H1 (cell line): ENCODE measurements around the gene CCDC7. TPM values are rescaled to one million over a fixed set of nuclear protein-coding genes. Genes with fewer than 3 reads are reported as not detected.

ENCODE experiments used
- CTCF ChIA-PET: fragments of 300-600 bp; sonication (Branson Sonifier 250); formaldehyde crosslinking; loops from one replicate; lab custom pipeline; 2021; ENCODE audit not compliant: partially characterized antibody; lab: Charles Lee
- POLR2A ChIA-PET: fragments of 300-600 bp; sonication (Branson Sonifier 250); formaldehyde crosslinking; loops from one replicate; lab custom pipeline; 2021; ENCODE audit warnings: inconsistent platforms; ENCODE audit not compliant: partially characterized antibody; lab: Charles Lee
- DNase-seq, 2 experiments: peaks; one replicate each; pipeline versions ENCODE4 v3.0.0 to v3.0.0-alpha.2; 2010 to 2022; ENCODE audit warnings: low spot score in 2 of 2, low read depth in 1 of 2, mixed read lengths in 1 of 2
- FAIRE-seq: peaks from 2 replicates; lab custom pipeline; 2011; peaks lifted over from hg19 to GRCh38; lab: Jason Lieb, UNC
- H2AFZ ChIP-seq: 2 replicates; pipeline ENCODE4 v1.8.1; 2012; ENCODE audit warnings: low read length, inconsistent platforms
- H2AK5ac ChIP-seq: 2 replicates; pipeline ENCODE4 v1.6.1; 2013; ENCODE audit warnings: low read depth, low read length
- H2BK120ac ChIP-seq: replicated peaks from 2 replicates; pipeline ENCODE3; 2013; ENCODE audit warnings: low read depth, low read length, inconsistent platforms
- H2BK12ac ChIP-seq: 2 replicates; pipeline ENCODE4 v1.6.1; 2013; ENCODE audit warnings: low read depth, low read length
- H2BK15ac ChIP-seq: 2 replicates; pipeline ENCODE4 v1.6.1; 2013; ENCODE audit warnings: low read length
- H2BK20ac ChIP-seq: 2 replicates; pipeline ENCODE4 v1.6.1; 2013; ENCODE audit warnings: low read length
- H2BK5ac ChIP-seq: 2 replicates; pipeline ENCODE4 v1.6.1; 2013; ENCODE audit warnings: low read depth, low read length
- H3K14ac ChIP-seq: 2 replicates; pipeline ENCODE4 v1.6.1; 2013; ENCODE audit warnings: inconsistent platforms; ENCODE audit not compliant: insufficient read length
- H3K18ac ChIP-seq: 2 replicates; pipeline ENCODE4 v1.6.1; 2013; ENCODE audit warnings: low read length; ENCODE audit errors: extremely low read depth
- H3K23ac ChIP-seq: 2 replicates; pipeline ENCODE4 v1.6.1; 2013; ENCODE audit warnings: inconsistent platforms; ENCODE audit not compliant: insufficient read length
- H3K23me2 ChIP-seq: 2 replicates; pipeline ENCODE4 v1.6.1; 2013; ENCODE audit warnings: low read depth, low read length
- H3K27ac ChIP-seq: 2 replicates; pipeline ENCODE4 v1.6.1; 2011; ENCODE audit warnings: low read depth, low read length, inconsistent platforms
- H3K27me3 ChIP-seq, 4 experiments: replicated peaks in 1 of 4; 1 replicate in 1 of 4; 2 replicates in 3 of 4; pipeline versions ENCODE4 v1.6.1 to v1.8.1; 2011 to 2013; ENCODE audit warnings: low read length in 3 of 4, mild to moderate bottlenecking in 3 of 4, inconsistent platforms in 2 of 4, mixed read lengths in 2 of 4, moderate library complexity in 1 of 4; ENCODE audit not compliant: control insufficient read depth in 3 of 4, insufficient read depth in 3 of 4; ENCODE audit errors: extremely low read depth in 1 of 4
- H3K36me3 ChIP-seq, 4 experiments: 2 replicates each; pipeline versions ENCODE4 v1.6.1 to v1.8.1; 2011 to 2013; ENCODE audit warnings: mild to moderate bottlenecking in 4 of 4, low read length in 3 of 4, moderate library complexity in 2 of 4, control low read depth in 1 of 4, inconsistent platforms in 1 of 4; ENCODE audit not compliant: insufficient read depth in 4 of 4, control insufficient read depth in 2 of 4
- H3K4ac ChIP-seq: replicated peaks from 2 replicates; pipeline ENCODE3; 2013; ENCODE audit warnings: low read length, low read depth, mixed read lengths, inconsistent platforms; ENCODE audit not compliant: insufficient read length
- H3K4me1 ChIP-seq, 4 experiments: replicated peaks in 1 of 4; 1 replicate in 1 of 4; 2 replicates in 3 of 4; pipeline versions ENCODE4 v1.6.1 to v1.8.1; 2011 to 2013; ENCODE audit warnings: low read length in 3 of 4, inconsistent platforms in 2 of 4, mixed read lengths in 1 of 4; ENCODE audit not compliant: insufficient read depth in 4 of 4, control insufficient read depth in 3 of 4
- H3K4me2 ChIP-seq, 2 experiments: 2 replicates each; pipeline versions ENCODE4 v1.6.1 to v1.8.1; 2011 to 2013; ENCODE audit warnings: low read depth in 2 of 2, low read length in 2 of 2, control low read depth in 1 of 2, inconsistent platforms in 1 of 2, mild to moderate bottlenecking in 1 of 2; ENCODE audit not compliant: insufficient read depth in 1 of 2
- H3K4me3 ChIP-seq, 4 experiments: fragments of 200-600, 300-600 bp in 1 of 4; sonication (generic), shearing (Covaris generic), sonication (Bioruptor Twin) in 1 of 4; 2 replicates each; pipeline versions ENCODE4 v1.5.1 to v1.8.1; 2011 to 2016; ENCODE audit warnings: low read length in 4 of 4, low read depth in 3 of 4, control low read depth in 2 of 4, inconsistent platforms in 2 of 4, mild to moderate bottlenecking in 2 of 4, mixed read lengths in 1 of 4, moderate library complexity in 1 of 4; ENCODE audit not compliant: insufficient read depth in 2 of 4; ENCODE audit errors: extremely low read depth in 1 of 4
- H3K56ac ChIP-seq: replicated peaks from 2 replicates; pipeline ENCODE3; 2013; ENCODE audit warnings: low read depth, mild to moderate bottlenecking, mixed read lengths, low read length, inconsistent platforms; ENCODE audit not compliant: insufficient read length
- H3K79me1 ChIP-seq: 2 replicates; pipeline ENCODE4 v1.6.1; 2013; ENCODE audit warnings: low read depth, low read length, control low read depth
- H3K79me2 ChIP-seq, 2 experiments: 2 replicates each; pipeline versions ENCODE4 v1.6.1 to v1.8.1; 2012 to 2013; ENCODE audit warnings: low read length in 2 of 2, mild to moderate bottlenecking in 2 of 2, inconsistent platforms in 1 of 2; ENCODE audit not compliant: insufficient read depth in 2 of 2, control insufficient read depth in 1 of 2
- H3K9ac ChIP-seq, 4 experiments: replicated peaks in 1 of 4; 1 replicate in 1 of 4; 2 replicates in 3 of 4; pipeline versions ENCODE4 v1.6.1 to v1.8.1; 2011 to 2013; ENCODE audit warnings: low read depth in 3 of 4, low read length in 3 of 4, control low read depth in 2 of 4, mild to moderate bottlenecking in 2 of 4, moderate library complexity in 2 of 4, inconsistent platforms in 1 of 4; ENCODE audit errors: extremely low read depth in 1 of 4
- H3K9me3 ChIP-seq, 2 experiments: 2 replicates each; pipeline versions ENCODE4 v1.6.1 to v1.8.1; 2012 to 2013; ENCODE audit warnings: mild to moderate bottlenecking in 2 of 2, moderate library complexity in 2 of 2, control low read depth in 1 of 2, inconsistent platforms in 1 of 2, low read depth in 1 of 2, low read length in 1 of 2, mixed read lengths in 1 of 2; ENCODE audit not compliant: insufficient read depth in 2 of 2
- H4K20me1 ChIP-seq, 2 experiments: replicated peaks in 1 of 2; 2 replicates each; pipeline versions ENCODE3 to v1.8.1; 2011 to 2013; ENCODE audit warnings: inconsistent platforms in 2 of 2, low read length in 2 of 2, mild to moderate bottlenecking in 1 of 2; ENCODE audit not compliant: insufficient read depth in 2 of 2, control insufficient read depth in 1 of 2
- H4K5ac ChIP-seq: 2 replicates; pipeline ENCODE4 v1.6.1; 2013; ENCODE audit warnings: low read length, low read depth, mixed read lengths, inconsistent platforms; ENCODE audit not compliant: insufficient read length
- H4K8ac ChIP-seq: 2 replicates; pipeline ENCODE4 v1.8.0; 2013; ENCODE audit warnings: mild to moderate bottlenecking, moderate library complexity, low read length, inconsistent platforms; ENCODE audit not compliant: insufficient read depth; ENCODE audit errors: extremely low read depth
- H4K91ac ChIP-seq: replicated peaks from 2 replicates; pipeline ENCODE3; 2013; ENCODE audit warnings: low read length, mixed read lengths, inconsistent platforms; ENCODE audit not compliant: insufficient read length
- ASH2L ChIP-seq: fragments of 200-600, 300-600 bp; sonication (generic); IDR thresholded peaks from one replicate; pipeline ENCODE4 v1.7.1; 2017; ENCODE audit warnings: low read length
- E2F6 ChIP-seq: IDR thresholded peaks from 2 replicates; pipeline ENCODE4 v1.6.1; 2012; ENCODE audit warnings: inconsistent platforms
- EGR1 ChIP-seq: IDR thresholded peaks from 2 replicates; pipeline ENCODE4 v1.6.1; 2011; ENCODE audit warnings: low read depth, low read length, borderline replicate concordance
- JUND ChIP-seq: IDR thresholded peaks from 2 replicates; pipeline ENCODE4 v1.6.1; 2011; ENCODE audit warnings: mild to moderate bottlenecking, improper control_type of control experiment, low read length
- POU5F1 ChIP-seq: IDR thresholded peaks from 2 replicates; pipeline ENCODE4 v1.6.1; 2011; ENCODE audit warnings: low read depth, mild to moderate bottlenecking, low read length, moderate library complexity
- SIRT6 ChIP-seq: IDR thresholded peaks from one replicate; pipeline ENCODE4 v1.7.1; 2012; ENCODE audit warnings: low read length, inconsistent platforms
- SP2 ChIP-seq: IDR thresholded peaks from 2 replicates; pipeline ENCODE4 v1.6.1; 2012; ENCODE audit warnings: mild to moderate bottlenecking, low read length, inconsistent platforms
- TCF12 ChIP-seq: IDR thresholded peaks from 2 replicates; pipeline ENCODE4 v1.6.1; 2011; ENCODE audit warnings: low read depth, mild to moderate bottlenecking, low read length
- YY1 ChIP-seq: IDR thresholded peaks from 2 replicates; pipeline ENCODE4 v1.6.1; 2011; ENCODE audit warnings: low read depth, mild to moderate bottlenecking, low read length
- polyA plus RNA-seq, 7 experiments: library from polyadenylated mRNA; depleted of rRNA in 3 of 7; stranded (reverse) in 5 of 7; unstranded in 2 of 7; fragments of >200 nt in 5 of 7; fragments of 200-250 nt in 2 of 7; gene quantifications; 1 replicate in 5 of 7; 2 replicates in 1 of 7; 4 replicates in 1 of 7; pipeline versions ENCODE4 v1.2.1 to v1.2.3, GENCODE V29; 2011 to 2013; ENCODE audit warnings: missing spikeins in 2 of 7, mixed read lengths in 2 of 7
- total RNA-seq: library from RNA; stranded (reverse); fragmentation: NEBNext Ultra II Directional; extraction: Animal tissue kit (Norgen Biotek cat#: 25700); gene quantifications from 2 replicates; pipeline ENCODE4 v1.2.1, GENCODE V29; 2021
- TF ChIP-seq, protein P1 (sequence below): IDR thresholded peaks from 2 replicates; pipeline ENCODE4 v1.6.1; 2012; ENCODE audit warnings: inconsistent platforms
- TF ChIP-seq, protein P2 (sequence below), 3 experiments: IDR thresholded peaks; 1 replicate in 2 of 3; 2 replicates in 1 of 3; pipeline versions ENCODE4 v1.5.1 to v1.6.1; 2011; ENCODE audit warnings: low read length in 3 of 3, mild to moderate bottlenecking in 3 of 3, inconsistent platforms in 2 of 3, low read depth in 1 of 3, moderate library complexity in 1 of 3; ENCODE audit not compliant: insufficient read depth in 1 of 3; ENCODE audit errors: control extremely low read depth in 1 of 3

CCDC7 gene
- total and polyA plus RNA-seq, 2 of the 8 experiments (the other 6 are each of a cell fraction or from before 2014, with no cell fraction given) = 0.18 to 0.74 TPM

DNA sequence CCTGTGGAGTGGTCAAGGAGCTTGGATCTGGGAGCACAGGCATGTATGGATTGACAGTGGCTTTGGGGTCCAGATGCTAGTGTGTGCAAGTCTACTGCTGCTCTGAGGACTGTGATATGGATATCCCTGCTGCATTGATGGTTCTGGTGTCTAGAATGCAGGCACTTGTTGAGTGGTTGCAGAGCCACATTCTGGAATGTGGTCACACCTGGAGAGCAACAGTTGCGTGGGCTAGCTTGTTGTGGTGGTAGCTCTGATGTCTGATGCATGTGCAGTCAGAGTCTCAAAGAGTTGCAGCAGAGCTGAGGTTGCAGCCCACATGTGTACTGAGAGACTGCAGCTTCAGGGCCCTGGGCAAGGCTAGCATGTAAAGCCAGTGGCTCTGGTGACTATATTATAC, 43.2 kb downstream of the CCDC7 start (continued):
- TF ChIP-seq JUND = no peak
- TF ChIP-seq, all 59 proteins: peak for 0

GRCh38 chr10:32489901-32490300, 44.0 kb downstream of the CCDC7 start:
- H3K79me1 ChIP-seq = no peaks in the 10 kb centered on the region
- no peak overlapping the region for H3K4me3 ChIP-seq
- no peak overlapping the region for H2BK20ac ChIP-seq
- H4K8ac ChIP-seq = no peak overlapping the region
- no peak overlapping the region for H3K4ac ChIP-seq
- H2BK120ac ChIP-seq = no peak overlapping the region
- H3K4me1 ChIP-seq = no peaks in the 10 kb centered on the region
- H3K27ac ChIP-seq = no peak overlapping the region
- H2BK5ac ChIP-seq = no peak overlapping the region
- H2AFZ ChIP-seq = no peak overlapping the region
- H3K9me3 ChIP-seq = peaks cover 22 to 23% of the 10 kb centered on the region in 2 experiments
- no peak overlapping the region for H4K91ac ChIP-seq
- no peak overlapping the region for H2BK12ac ChIP-seq
- H2BK15ac ChIP-seq = no peak overlapping the region
- DNase-seq = no peak
- H3K27me3 ChIP-seq = no peaks in the 10 kb centered on the region; a peak in 1 of 7 replicates
- no peak overlapping the region for H2AK5ac ChIP-seq
- H3K23me2 ChIP-seq = no peaks in the 10 kb centered on the region
- no peak overlapping the region for H3K9ac ChIP-seq
- H4K5ac ChIP-seq = no peak overlapping the region
- no peaks in the 10 kb centered on the region; a peak in 1 of 8 replicates for H3K36me3 ChIP-seq
- FAIRE-seq = no peak
- no peaks in the 10 kb centered on the region for H4K20me1 ChIP-seq
- no peak overlapping the region for H3K14ac ChIP-seq
- no peak overlapping the region for H3K4me2 ChIP-seq
- no peak overlapping the region for H3K23ac ChIP-seq
- no peak overlapping the region for H3K18ac ChIP-seq
- H3K56ac ChIP-seq = no peak overlapping the region
- CTCF ChIA-PET = interaction anchor here (0.9 kb wide), 1 partner anchor 8 kb away, joined by 3 read pairs; no protein-coding TSS in a partner anchor
- POLR2A ChIA-PET = no interaction called here
- no peaks in the 10 kb centered on the region for H3K79me2 ChIP-seq
- TF ChIP-seq ASH2L (no peak), POU5F1 (no peak), EGR1 (no peak), SP2 (no peak), E2F6 (no peak), TCF12 (no peak), YY1 (no peak), SIRT6 (no peak)
- TF ChIP-seq, protein P1, sequence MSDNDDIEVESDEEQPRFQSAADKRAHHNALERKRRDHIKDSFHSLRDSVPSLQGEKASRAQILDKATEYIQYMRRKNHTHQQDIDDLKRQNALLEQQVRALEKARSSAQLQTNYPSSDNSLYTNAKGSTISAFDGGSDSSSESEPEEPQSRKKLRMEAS = no peak
- TF ChIP-seq, protein P2, sequence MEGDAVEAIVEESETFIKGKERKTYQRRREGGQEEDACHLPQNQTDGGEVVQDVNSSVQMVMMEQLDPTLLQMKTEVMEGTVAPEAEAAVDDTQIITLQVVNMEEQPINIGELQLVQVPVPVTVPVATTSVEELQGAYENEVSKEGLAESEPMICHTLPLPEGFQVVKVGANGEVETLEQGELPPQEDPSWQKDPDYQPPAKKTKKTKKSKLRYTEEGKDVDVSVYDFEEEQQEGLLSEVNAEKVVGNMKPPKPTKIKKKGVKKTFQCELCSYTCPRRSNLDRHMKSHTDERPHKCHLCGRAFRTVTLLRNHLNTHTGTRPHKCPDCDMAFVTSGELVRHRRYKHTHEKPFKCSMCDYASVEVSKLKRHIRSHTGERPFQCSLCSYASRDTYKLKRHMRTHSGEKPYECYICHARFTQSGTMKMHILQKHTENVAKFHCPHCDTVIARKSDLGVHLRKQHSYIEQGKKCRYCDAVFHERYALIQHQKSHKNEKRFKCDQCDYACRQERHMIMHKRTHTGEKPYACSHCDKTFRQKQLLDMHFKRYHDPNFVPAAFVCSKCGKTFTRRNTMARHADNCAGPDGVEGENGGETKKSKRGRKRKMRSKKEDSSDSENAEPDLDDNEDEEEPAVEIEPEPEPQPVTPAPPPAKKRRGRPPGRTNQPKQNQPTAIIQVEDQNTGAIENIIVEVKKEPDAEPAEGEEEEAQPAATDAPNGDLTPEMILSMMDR (IDR thresholded peaks at IDR 0.05; ENCODE audit: control extremely low read depth in 1 of 3, insufficient read depth in 1 of 3, low read depth in 1 of 3, low read length in 3 of 3) = no peak
